Measurements from ENCODE around the gene YTHDC1.

GRCh38 chr4:68375667-68376559 lies 26.0 kb upstream of the YTHDC1 start:
- TF ChIP-seq CTCF (IDR thresholded peaks at IDR 0.05) = peak; percentile 78 to 91 (median 80)
- no peak for TF ChIP-seq POLR2A (IDR thresholded peaks at IDR 0.05)
